K562 (cell line): ENCODE data around the gene BCAS3.

ENCODE experiments used
- CTCF ChIP-seq, 3 experiments: IDR thresholded peaks in 2 of 3; conservative IDR thresholded peaks in 1 of 3; 2 replicates each; pipeline ENCODE4 v1.5.1; 2011 to 2012; ENCODE audit warnings: low read length in 3 of 3, mild to moderate bottlenecking in 3 of 3, control low read depth in 2 of 3, improper control_type of control experiment in 1 of 3, inconsistent platforms in 1 of 3, low read depth in 1 of 3, mixed read lengths in 1 of 3, moderate library complexity in 1 of 3; ENCODE audit not compliant: insufficient read depth in 2 of 3
- EP300 ChIP-seq: IDR thresholded peaks from 2 replicates; pipeline ENCODE4 v1.6.1; 2012; ENCODE audit warnings: low read length, improper control_type of control experiment
- ESRRA ChIP-seq: fragments of 450-650 bp; IDR thresholded peaks from 2 replicates; pipeline ENCODE4 v1.6.1; 2014; ENCODE audit warnings: low read depth, mild to moderate bottlenecking, moderate library complexity, borderline replicate concordance
- HDAC6 ChIP-seq: IDR thresholded peaks from 2 replicates; pipeline ENCODE4 v1.6.1; 2012; ENCODE audit warnings: low read depth, mild to moderate bottlenecking, control low read depth, inconsistent platforms, low read length, moderate library complexity
- RFX5 ChIP-seq: IDR thresholded peaks from 2 replicates; pipeline ENCODE4 v1.6.1; 2011; ENCODE audit warnings: low read depth, mild to moderate bottlenecking, improper control_type of control experiment, low read length
- TBL1XR1 ChIP-seq, 2 experiments: IDR thresholded peaks; 2 replicates each; pipeline ENCODE4 v1.6.1; 2012; ENCODE audit warnings: improper control_type of control experiment in 2 of 2, low read length in 2 of 2, mild to moderate bottlenecking in 1 of 2
- TRIM24 ChIP-seq, 2 experiments: fragments of 450-650 bp; IDR thresholded peaks; 2 replicates each; pipeline ENCODE4 v1.6.1; 2016
- ZFX ChIP-seq: sonication (generic); formaldehyde crosslinking; IDR thresholded peaks from 2 replicates; pipeline ENCODE4 v1.8.0; 2022; ENCODE audit warnings: mild to moderate bottlenecking, missing genetic modification reagents, moderate library complexity
- TF ChIP-seq, protein P1 (sequence below): fragments of 200-600 bp; sonication (generic); IDR thresholded peaks from one replicate; pipeline ENCODE4 v1.6.1; 2012; ENCODE audit warnings: mild to moderate bottlenecking, low read depth, low read length, inconsistent platforms

- no peak for TF ChIP-seq CTCF (IDR thresholded peaks at IDR 0.05 in 2 of 3, conservative IDR thresholded peaks at IDR 0.05 in 1 of 3; ENCODE audit: insufficient read depth in 2 of 3, low read depth in 1 of 3, low read length in 3 of 3)
- no peak for TF ChIP-seq HDAC6
- TF ChIP-seq TRIM24 (IDR thresholded peaks at IDR 0.05), result no peak
- no peak for TF ChIP-seq ESRRA
- no peak for TF ChIP-seq ZFX
- no peak for TF ChIP-seq TBL1XR1 (IDR thresholded peaks at IDR 0.05; ENCODE audit: low read length in 2 of 2)
- TF ChIP-seq, protein P1, sequence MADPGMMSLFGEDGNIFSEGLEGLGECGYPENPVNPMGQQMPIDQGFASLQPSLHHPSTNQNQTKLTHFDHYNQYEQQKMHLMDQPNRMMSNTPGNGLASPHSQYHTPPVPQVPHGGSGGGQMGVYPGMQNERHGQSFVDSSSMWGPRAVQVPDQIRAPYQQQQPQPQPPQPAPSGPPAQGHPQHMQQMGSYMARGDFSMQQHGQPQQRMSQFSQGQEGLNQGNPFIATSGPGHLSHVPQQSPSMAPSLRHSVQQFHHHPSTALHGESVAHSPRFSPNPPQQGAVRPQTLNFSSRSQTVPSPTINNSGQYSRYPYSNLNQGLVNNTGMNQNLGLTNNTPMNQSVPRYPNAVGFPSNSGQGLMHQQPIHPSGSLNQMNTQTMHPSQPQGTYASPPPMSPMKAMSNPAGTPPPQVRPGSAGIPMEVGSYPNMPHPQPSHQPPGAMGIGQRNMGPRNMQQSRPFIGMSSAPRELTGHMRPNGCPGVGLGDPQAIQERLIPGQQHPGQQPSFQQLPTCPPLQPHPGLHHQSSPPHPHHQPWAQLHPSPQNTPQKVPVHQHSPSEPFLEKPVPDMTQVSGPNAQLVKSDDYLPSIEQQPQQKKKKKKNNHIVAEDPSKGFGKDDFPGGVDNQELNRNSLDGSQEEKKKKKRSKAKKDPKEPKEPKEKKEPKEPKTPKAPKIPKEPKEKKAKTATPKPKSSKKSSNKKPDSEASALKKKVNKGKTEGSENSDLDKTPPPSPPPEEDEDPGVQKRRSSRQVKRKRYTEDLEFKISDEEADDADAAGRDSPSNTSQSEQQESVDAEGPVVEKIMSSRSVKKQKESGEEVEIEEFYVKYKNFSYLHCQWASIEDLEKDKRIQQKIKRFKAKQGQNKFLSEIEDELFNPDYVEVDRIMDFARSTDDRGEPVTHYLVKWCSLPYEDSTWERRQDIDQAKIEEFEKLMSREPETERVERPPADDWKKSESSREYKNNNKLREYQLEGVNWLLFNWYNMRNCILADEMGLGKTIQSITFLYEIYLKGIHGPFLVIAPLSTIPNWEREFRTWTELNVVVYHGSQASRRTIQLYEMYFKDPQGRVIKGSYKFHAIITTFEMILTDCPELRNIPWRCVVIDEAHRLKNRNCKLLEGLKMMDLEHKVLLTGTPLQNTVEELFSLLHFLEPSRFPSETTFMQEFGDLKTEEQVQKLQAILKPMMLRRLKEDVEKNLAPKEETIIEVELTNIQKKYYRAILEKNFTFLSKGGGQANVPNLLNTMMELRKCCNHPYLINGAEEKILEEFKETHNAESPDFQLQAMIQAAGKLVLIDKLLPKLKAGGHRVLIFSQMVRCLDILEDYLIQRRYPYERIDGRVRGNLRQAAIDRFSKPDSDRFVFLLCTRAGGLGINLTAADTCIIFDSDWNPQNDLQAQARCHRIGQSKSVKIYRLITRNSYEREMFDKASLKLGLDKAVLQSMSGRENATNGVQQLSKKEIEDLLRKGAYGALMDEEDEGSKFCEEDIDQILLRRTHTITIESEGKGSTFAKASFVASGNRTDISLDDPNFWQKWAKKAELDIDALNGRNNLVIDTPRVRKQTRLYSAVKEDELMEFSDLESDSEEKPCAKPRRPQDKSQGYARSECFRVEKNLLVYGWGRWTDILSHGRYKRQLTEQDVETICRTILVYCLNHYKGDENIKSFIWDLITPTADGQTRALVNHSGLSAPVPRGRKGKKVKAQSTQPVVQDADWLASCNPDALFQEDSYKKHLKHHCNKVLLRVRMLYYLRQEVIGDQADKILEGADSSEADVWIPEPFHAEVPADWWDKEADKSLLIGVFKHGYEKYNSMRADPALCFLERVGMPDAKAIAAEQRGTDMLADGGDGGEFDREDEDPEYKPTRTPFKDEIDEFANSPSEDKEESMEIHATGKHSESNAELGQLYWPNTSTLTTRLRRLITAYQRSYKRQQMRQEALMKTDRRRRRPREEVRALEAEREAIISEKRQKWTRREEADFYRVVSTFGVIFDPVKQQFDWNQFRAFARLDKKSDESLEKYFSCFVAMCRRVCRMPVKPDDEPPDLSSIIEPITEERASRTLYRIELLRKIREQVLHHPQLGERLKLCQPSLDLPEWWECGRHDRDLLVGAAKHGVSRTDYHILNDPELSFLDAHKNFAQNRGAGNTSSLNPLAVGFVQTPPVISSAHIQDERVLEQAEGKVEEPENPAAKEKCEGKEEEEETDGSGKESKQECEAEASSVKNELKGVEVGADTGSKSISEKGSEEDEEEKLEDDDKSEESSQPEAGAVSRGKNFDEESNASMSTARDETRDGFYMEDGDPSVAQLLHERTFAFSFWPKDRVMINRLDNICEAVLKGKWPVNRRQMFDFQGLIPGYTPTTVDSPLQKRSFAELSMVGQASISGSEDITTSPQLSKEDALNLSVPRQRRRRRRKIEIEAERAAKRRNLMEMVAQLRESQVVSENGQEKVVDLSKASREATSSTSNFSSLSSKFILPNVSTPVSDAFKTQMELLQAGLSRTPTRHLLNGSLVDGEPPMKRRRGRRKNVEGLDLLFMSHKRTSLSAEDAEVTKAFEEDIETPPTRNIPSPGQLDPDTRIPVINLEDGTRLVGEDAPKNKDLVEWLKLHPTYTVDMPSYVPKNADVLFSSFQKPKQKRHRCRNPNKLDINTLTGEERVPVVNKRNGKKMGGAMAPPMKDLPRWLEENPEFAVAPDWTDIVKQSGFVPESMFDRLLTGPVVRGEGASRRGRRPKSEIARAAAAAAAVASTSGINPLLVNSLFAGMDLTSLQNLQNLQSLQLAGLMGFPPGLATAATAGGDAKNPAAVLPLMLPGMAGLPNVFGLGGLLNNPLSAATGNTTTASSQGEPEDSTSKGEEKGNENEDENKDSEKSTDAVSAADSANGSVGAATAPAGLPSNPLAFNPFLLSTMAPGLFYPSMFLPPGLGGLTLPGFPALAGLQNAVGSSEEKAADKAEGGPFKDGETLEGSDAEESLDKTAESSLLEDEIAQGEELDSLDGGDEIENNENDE, result no peak
- no peak for TF ChIP-seq EP300
- no peak for TF ChIP-seq RFX5
Observed at GRCh38 chr17:61391595-61392291, 714.1 kb downstream of the BCAS3 start.
